ENCODE data around the gene LIMS1. TPM values are rescaled to one million over a fixed set of nuclear protein-coding genes. Genes with fewer than 3 reads are reported as not detected.

Gene LIMS1
- total RNA-seq, 1 donor from 2014 or later = 144 TPM

DNA sequence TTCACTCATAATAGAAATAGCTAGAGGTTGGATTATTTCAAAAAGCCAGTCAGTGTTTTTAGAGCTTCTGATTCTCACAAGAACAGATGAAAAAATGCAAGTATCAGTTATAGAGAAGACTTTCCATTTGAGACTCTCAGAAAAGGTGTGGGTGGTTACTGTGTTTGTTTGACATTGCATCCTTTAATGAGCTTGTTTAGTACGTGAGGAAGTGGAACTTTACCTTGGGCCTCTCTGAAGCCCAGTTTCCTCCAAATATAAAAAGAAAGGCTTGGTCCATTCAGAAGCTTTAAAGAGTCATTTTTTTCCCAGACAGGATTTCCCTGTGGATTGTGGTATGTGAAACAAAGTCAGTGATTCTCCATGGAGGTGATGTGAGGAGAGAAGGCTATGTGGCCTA is 95.1 kb downstream of the LIMS1 start:
- Mint-ChIP-seq H3K4me3 (ENCODE audit: unreplicated experiment) (no peak overlapping the region), H3K4me1 (ENCODE audit: unreplicated experiment) (peaks cover 67% of the 10 kb centered on the region)

DNA sequence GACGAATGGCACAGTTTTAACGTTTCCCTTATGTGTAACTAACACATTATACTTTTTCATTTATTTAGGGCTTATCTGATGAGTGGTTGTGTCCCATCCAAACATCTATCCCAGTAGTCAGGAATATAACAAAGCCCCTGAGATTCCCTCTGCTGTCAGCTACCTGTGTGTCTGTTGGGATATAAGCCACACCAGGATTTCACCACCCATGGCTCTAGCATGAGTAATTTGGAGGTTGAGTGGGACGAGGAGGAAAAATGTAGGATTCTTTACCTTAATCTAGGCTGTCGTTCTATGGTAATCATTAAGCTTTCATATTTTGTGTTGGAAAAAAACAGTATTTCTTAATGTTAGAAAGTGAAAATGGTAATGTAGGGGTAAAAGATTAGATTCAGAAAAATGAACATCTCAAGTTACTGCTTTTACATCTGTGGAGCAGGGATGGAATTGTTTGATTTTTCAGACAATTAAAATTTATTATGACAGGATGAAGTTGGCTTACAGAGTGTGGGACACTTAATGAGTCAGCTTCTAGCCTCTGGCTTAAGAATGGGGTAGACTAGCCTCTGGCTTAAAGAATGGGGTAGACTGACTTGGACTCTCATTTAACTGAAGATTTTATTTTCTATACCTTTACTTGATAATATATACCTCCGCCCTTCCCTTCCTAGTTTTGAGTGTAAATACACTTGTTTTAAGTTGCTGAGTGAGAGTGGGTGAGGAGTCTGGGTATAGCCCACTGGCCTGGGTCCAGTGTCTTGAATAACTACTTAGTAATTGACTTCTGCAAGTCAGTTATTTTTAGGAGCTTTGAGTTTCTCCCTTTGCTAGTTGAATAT is 96.5 kb downstream of the LIMS1 start:
- Mint-ChIP-seq H3K4me1 (ENCODE audit: unreplicated experiment) (peaks cover 71% of the 10 kb centered on the region), H3K27me3 (ENCODE audit: unreplicated experiment) (no peaks in the 10 kb centered on the region), H3K9me3 (ENCODE audit: unreplicated experiment) (no peaks in the 10 kb centered on the region), H3K36me3 (ENCODE audit: low read depth, unreplicated experiment) (peaks cover 3% of the 10 kb centered on the region), H3K4me3 (ENCODE audit: unreplicated experiment) (no peak overlapping the region), H3K27ac (ENCODE audit: unreplicated experiment) (peak overlapping the region; percentile 50)
- DNase-seq (ENCODE audit: low spot score) = no peak
- TF ChIP-seq, protein P1, sequence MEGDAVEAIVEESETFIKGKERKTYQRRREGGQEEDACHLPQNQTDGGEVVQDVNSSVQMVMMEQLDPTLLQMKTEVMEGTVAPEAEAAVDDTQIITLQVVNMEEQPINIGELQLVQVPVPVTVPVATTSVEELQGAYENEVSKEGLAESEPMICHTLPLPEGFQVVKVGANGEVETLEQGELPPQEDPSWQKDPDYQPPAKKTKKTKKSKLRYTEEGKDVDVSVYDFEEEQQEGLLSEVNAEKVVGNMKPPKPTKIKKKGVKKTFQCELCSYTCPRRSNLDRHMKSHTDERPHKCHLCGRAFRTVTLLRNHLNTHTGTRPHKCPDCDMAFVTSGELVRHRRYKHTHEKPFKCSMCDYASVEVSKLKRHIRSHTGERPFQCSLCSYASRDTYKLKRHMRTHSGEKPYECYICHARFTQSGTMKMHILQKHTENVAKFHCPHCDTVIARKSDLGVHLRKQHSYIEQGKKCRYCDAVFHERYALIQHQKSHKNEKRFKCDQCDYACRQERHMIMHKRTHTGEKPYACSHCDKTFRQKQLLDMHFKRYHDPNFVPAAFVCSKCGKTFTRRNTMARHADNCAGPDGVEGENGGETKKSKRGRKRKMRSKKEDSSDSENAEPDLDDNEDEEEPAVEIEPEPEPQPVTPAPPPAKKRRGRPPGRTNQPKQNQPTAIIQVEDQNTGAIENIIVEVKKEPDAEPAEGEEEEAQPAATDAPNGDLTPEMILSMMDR (IDR thresholded peaks at IDR 0.05; ENCODE audit: unreplicated experiment) = no peak

More for the DNA sequence above, 95.1 kb downstream of the LIMS1 start:
- Mint-ChIP-seq H3K9me3 (ENCODE audit: unreplicated experiment) (no peaks in the 10 kb centered on the region), H3K36me3 (ENCODE audit: low read depth, unreplicated experiment) (no peaks in the 10 kb centered on the region), H3K27me3 (ENCODE audit: unreplicated experiment) (no peaks in the 10 kb centered on the region), H3K27ac (ENCODE audit: unreplicated experiment) (peak overlapping the region; percentile 59)
- DNase-seq (ENCODE audit: low spot score) = no peak
- TF ChIP-seq, protein P1 (IDR thresholded peaks at IDR 0.05; ENCODE audit: unreplicated experiment) = no peak

DNA sequence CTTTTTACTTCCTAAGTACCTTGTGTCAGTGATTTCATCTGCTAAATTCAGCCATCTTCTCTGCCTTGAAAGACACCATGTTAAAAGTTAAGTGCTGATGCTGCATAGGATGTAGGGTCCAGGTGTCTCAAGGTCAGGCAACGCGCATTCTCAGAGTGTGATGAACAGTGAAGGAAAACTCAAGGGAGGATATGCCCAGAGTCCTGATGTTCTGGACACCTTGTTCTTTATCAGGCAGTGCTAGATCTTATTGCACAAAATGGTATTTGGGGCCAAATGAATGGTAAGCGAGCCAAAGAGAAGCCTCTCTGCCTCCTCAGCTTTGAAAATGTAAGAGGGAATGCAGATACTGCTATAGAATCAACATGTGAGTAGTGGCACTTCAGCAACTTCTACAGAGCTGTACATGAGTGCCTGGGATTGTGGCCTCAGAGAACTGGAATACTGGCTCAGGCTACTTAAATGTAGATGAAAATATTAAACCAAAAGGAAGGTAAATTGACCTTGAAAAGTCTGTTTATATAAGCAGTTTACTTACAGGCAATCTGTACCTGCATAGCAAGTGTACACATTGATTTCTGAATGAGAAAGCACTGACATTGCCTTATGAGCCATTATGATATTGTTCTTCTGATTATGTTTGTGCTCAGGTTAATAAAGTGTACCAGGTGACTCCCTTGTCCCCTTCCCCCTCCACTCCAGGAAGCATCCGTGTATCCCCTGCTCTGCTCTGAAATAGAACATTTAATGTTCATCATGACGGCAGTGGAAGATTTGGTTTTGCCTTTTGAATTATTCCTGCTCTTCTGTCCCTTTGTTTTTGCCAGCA is 98.3 kb downstream of the LIMS1 start:
- H3K9me3 Mint-ChIP-seq (ENCODE audit: unreplicated experiment) = no peaks in the 10 kb centered on the region
- peak overlapping the region; percentile 22 for H3K27ac Mint-ChIP-seq (ENCODE audit: unreplicated experiment)
- no peak for DNase-seq (ENCODE audit: low spot score)
- TF ChIP-seq, protein P1 (IDR thresholded peaks at IDR 0.05; ENCODE audit: unreplicated experiment) = no peak
- no peaks in the 10 kb centered on the region for H3K27me3 Mint-ChIP-seq (ENCODE audit: unreplicated experiment)
- peaks cover 74% of the 10 kb centered on the region for H3K4me1 Mint-ChIP-seq (ENCODE audit: unreplicated experiment)
- peaks cover 4% of the 10 kb centered on the region for H3K36me3 Mint-ChIP-seq (ENCODE audit: low read depth, unreplicated experiment)
- H3K4me3 Mint-ChIP-seq (ENCODE audit: unreplicated experiment) = peak overlapping the region; percentile 45

DNA sequence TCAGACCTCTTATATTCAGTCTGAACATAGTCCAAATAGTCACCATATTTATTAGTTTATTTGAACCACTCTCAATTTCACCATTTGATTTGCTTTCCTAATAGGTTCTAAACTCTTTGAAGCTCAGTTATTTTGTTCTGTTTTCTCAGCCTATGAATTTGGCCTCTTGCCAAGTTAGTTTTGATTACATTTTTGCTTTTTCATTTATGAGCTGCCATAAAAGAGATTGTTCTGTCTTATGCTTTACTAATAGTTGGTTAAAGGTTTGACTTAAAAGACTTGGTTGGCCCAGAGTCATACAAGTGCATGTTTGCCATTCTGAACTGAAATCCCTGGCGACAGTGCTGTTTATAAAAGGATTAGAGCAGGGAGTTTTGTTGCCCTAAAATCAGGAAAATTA is 99.1 kb downstream of the LIMS1 start:
- TF ChIP-seq, protein P1 (IDR thresholded peaks at IDR 0.05; ENCODE audit: unreplicated experiment) = no peak
- Mint-ChIP-seq H3K4me3 (ENCODE audit: unreplicated experiment) (no peak overlapping the region), H3K27ac (ENCODE audit: unreplicated experiment) (no peak overlapping the region), H3K9me3 (ENCODE audit: unreplicated experiment) (no peaks in the 10 kb centered on the region), H3K27me3 (ENCODE audit: unreplicated experiment) (no peaks in the 10 kb centered on the region), H3K36me3 (ENCODE audit: low read depth, unreplicated experiment) (peaks cover 4% of the 10 kb centered on the region), H3K4me1 (ENCODE audit: unreplicated experiment) (peaks cover 72% of the 10 kb centered on the region)
- no peak for DNase-seq (ENCODE audit: low spot score)
